OCI-M1 (cell line): Measurements from ENCODE around the gene DPM2.
A peak's percentile ranks its signal among the peaks of the same experiment; 100 is the strongest.

ENCODE experiments used
- DNase-seq: peaks from one replicate; lab custom pipeline; 2025; lab: John Stamatoyannopoulos, UW

Gene DPM2

GRCh38 chr9:127955294-127956015 is 17.8 kb upstream of the DPM2 start:
- DNase-seq = peak; percentile 49

DNA sequence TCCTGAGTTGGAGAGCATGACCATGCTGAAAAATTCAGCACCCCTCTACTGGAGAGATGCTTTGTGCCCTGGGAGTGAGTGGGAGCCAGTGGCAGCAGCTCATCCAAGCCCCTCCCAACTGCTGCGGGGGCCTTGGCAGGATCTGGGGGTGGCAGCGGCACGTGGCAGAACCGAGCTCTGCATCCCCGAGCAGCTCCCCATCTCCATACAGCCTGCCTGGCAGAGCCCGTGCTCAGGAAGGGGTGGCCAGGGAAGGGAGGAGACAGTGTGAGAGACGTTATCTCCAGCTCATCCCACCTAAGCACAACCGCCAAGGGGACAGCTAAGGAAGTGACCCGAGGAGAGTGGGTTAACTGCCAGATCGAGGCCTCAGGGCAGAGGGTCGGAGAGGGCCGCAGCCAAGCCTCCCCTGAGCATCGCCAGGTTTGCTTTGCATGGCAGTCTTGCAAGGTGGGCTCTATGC is 17.2 kb upstream of the DPM2 start:
- DNase-seq = no peak

GRCh38 chr9:127953768-127954505 is 16.3 kb upstream of the DPM2 start:
- no peak for DNase-seq

DNA sequence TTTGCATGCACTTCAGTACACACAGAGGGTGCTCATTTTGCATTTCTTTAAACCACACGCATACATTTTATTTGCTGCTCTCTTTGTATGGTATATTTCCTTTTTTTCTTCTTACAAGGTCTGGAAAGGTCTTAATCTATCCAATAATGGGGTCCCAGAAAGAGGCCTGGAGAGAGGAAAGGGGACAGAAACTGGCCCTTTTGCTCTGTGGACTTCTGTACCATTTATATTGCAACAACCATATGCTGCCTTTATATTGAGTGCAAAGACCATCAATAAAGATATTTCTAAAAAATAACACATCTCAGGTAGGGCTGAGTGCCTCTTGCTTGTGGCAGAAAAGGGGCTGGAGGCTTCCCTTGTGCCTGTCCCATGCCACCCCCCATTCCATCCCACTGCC is 15.5 kb upstream of the DPM2 start:
- no peak for DNase-seq

DNA sequence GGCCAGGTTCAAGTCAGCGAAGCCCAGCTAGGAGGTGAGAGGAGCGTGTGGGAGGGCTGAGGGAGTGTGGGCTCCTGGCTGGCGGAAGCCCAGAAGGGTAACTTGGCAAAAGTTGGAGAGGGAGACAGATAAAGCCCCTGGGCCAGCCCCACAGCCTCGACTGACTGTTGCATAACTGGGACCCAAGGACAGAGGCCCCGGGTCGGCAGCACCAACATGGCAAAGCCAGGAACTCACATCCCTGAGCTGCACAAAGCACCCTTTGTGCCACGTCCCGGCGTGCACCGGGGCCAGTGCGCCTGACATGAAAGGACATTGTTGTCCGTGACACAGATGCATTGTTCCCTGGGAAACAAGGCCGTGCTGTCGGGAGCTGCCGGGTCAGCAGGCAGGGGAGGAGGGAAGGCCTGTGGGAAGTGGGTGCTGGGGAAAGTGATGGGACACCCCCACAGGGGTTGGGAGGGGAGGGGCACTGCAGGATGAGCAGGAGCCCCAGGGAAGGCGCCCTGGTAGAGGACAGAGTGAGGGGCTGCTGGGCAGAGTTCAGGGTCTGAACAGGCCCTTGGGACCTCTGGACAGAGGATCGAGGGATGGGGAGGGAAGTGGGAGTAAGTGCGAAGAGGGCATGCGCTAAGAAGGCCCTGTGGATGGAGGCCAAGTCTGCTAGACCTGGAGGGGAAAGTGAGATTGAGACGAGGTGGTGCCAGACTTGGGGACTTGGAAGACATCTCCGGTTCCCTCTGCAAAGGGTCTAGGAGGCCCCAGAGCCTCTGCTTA is 13.0 kb upstream of the DPM2 start:
- DNase-seq = no peak

DNA sequence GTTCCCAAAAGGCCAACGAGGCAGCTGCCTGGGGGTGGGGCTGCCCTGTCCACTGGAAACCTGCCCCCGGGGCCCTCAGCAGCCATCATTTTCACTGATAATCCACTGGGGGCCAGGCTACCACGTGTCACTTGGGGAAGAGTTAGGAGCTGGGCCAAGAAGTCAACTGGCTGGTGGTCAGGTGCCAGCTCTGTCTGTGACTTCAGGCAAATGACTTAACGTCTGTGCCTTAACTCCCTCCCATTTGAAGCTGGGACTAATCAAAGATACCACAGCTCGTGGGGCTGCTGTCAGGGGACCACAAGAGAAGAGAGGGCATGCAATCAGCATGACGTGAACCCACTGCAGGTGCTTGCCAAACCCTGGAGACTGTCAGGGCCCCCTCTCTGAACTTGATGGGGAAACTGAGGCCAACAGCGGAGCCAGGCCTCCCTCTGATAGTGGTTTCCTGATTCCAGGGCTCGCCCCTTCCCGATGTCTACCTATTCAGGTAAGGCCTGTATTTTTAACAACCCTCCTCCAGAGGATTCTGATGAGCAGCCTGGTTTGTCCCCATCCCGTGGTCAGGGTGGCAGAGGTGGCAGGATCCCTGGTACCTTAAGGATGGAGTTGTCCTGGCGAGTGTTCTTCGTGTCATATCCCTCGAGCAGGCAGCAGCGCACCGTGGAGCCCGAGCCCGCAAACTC is 12.3 kb upstream of the DPM2 start:
- DNase-seq = peak; percentile 28

- no peak for DNase-seq
Measured at GRCh38 chr9:127947841-127948710, 10.4 kb upstream of the DPM2 start.

DNA sequence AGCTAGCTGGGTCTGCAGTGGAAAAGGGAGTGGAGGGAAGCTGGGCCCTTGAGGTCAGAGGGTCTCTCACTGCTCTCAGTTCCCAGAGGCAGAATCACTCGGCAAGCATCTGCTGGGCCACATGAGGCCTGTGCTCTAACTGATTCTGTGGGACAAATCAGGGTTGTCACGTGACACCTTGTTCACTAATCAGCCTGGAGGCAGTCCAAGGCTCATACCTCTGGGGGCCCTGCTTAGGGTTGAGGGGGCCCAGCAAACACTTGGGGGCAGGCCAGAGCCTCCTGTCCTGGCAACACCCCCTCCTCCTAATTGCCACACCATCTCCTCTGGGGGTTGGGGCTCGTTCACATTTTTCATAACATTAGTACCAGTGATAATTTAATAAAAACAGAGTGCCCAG is 9.1 kb upstream of the DPM2 start:
- no peak for DNase-seq

- no peak for DNase-seq
Measured at GRCh38 chr9:127945942-127946341, 8.3 kb upstream of the DPM2 start.

DNA sequence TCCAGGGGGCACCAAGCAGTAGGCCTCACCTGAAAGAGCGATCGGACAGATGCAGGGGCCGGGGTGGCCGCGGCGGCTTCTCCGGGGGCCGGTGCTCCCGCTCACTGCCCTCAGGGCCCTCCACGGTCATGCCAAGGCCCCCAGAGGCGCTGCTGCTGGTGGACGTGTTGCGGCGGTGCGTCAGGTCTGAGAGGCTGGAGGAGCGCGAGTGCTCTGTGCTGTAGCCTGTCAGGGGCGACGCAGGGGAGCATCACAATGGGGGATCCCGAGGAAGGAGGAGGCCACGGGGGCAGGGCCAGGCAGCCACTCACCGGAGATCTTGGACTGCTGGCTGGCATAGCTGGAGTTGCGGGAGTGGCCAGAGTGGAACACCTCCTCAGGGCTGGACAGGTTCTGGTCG is 7.7 kb upstream of the DPM2 start:
- no peak for DNase-seq

DNA sequence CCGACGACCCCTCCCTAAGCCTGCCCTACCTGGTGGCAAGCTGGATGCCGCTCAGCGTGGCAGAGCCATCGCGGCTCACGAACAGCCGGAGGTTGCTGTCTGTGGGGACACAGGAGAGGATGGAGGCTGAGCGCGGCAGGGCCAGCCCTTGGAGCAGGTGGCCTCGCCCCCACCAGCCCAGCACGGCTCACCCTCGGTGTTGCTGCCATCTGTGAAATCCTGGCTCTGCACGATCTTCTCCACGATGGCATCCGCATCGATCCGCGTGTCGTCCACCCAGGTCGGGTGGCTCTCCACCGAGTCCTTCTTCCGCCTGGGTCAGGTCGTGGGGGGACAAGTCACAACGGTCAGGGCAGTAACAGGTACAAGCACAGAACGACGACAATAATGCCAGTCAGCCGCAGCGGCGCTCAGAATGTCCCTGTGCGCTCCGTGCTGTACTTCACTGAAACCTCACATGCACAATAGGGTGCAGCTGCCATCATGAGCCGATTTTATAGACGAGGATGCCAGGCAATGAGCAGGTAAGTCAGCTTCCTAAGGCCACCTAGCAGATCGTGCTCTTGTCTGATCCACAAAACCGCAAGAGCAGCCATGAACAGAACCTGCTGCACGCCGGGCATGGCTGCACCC is 7.0 kb upstream of the DPM2 start:
- no peak for DNase-seq

DNA sequence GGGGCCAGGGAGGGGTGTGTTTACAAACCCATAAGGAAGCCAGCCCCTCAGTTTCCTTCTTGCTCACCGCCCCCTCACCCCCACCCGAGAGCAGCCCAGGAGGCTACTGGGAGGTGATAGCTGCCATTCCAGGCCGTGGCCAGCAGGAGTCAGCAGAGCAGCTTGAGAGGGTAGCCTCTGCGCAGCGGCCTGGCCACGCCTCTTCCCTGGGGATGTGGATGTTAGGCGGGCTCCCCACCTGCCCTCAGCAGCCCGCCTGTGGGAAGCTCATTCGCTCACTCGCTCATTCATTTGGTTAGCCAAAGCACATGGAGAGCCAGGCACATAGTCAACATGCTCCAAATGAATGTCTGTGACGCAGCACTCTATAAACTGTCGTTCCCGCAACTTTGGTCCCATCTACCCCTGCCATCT is 6.1 kb upstream of the DPM2 start:
- peak; percentile 83 for DNase-seq

DNA sequence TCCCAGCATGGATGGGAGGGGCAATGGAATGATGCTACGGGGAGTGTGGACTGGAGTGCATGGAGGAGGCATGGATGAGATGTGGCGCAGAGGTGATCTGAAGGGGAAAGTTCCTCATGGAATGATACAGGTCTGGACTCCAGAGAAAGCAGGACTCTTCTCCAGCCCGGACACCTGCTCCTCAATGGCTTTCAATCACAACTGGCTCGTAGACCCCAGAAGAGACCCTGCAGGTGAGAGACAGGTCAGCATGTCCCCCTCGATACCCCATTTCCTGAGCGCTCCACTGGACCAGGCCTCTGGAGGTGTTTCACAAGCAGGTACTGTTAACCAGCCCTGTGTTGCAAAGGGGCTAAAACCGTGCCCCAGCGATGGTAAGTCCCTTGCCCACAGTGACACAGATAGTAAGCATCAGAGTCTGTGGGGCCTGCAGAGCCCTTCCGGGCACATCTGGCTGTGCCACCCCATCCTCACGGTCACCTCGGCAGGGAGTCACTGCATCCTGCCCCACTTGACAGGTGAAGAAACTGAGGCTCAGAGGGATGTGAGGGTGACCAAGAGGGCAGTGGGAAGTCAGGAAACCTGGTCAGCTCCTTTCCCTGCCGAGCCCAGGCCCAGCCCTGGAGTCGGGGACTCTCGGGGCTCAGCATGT is 5.5 kb upstream of the DPM2 start:
- no peak for DNase-seq

DNA sequence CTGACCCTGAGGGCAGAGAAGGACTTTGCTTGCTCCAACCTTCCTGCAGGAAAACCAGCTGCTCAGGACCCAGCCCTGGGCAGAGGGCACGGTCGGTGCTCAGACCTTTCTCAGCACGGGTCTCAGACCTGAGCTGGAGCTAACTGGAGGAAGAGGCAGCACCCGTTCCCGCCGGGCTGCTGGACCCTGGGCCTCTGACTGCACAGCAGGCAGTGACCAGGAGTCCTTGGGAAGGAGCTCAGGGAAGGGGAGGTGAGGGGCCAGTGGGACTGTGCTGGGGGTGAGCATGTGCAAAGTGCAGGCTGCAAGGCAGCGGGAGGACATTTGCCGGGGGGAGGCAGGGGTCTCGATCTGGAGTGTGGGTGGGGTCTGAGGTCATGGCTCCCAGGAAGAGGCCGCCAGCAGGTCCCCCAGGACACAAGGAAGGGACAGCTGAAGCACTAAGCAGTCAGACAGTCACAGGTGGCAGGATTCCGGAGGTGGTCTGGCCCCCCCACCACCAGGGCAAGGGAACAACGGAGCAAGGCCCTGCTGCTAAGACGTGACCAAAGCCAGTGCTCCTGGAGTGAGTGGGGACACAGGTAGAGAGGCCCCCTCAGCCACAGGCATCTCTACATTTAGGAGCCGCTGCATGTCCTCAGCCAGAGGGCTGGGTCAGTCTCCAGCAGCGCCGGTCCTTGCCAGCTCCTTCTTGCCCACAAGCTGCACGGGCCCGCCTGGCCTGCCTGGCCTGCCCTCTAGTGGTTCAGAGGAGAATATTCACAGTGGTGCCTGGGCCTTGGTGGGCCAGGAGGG is 4.8 kb upstream of the DPM2 start:
- peak; percentile 72 for DNase-seq

GRCh38 chr9:127941961-127942215 is 4.2 kb upstream of the DPM2 start:
- DNase-seq = no peak

DNA sequence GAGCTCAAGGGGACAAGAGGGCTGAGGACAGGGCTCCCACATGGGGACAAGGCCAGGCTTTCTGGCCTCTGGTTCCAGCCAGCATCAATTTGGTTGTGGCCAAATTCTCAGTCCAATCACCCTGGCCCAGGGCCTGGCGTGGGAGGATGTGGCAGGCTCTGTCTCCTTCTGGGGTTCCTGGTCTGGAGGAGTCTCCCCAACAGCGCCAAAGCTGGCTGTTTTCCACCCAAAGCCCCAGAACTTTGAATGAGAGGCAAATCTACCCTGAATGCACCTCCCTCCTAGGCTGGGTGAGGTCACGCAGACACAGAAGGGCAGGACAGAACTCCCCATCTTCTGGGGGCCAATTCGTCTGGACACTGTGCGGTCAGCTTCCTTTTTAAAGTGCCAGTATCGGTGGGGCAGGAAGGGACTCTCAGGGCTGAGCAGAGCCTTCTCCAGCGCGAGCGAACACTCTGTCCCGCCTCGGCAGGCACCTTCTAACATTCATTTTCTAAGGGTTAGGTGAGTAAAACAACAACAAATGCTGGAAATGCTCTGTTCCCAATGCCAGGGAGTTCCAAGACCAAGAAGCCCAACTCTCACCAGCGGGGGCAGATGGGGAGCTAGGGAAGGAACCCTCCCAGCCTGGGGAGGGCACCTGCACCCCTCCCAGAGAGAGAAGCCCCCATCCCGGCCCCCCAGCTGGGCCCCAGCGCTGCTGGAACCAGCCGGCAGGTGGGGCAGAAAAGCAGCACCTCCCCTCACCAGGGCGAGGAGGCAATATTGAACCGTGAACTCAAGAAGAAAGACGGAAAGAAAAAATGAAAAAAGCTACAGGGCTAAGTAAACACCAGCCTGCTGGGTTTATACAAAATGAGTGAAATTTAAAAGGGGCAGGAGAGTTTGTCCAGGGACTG is 3.7 kb upstream of the DPM2 start:
- DNase-seq = no peak

DNA sequence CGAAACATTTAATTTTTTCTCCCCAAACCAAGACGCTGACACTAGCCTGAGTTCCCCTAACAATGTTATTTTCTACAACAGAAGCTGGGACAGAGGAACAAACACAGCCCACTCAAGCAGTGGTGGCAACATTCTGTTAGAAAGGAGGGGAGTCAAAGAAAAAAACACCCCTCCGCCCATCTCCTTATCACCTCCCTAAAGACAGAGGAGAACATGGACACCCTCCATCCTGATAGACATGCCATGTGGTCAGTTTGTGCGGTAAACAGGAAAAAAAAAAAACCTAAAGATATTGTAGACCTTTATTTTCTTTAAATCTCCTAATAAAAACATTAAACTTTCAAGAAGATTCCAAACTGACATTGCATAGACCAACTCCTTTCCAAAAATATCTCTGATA is 2.9 kb upstream of the DPM2 start:
- peak; percentile 20 for DNase-seq

DNA sequence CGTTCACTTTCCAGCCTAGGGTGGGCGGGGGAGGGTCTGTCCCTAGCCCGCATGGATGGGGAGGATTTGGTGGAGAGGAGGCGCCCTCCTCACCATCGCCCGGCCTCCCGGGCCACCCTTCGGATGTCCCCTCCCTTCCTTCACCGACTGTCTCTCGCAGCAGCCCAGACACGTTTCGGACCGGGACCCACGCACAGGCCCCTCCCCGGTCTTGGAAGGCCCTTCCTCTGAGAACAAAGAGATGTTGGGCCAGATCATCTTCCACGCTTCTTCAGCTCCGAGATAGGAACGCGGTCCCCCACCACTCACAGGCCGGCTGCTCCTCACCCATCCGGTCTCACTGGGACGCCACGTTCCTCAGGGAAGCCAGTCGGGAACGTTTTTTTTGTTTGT is 640 bp upstream of the DPM2 start:
- DNase-seq = no peak

- DNase-seq = peak; percentile 50
Measured at GRCh38 chr9:127937056-127937387, 632 bp downstream of the DPM2 start.
